GM23338 (cell line): ENCODE results near the gene XYLT1. TPM values are rescaled to one million over a fixed set of nuclear protein-coding genes. Genes with fewer than 3 reads are reported as not detected.

Experiments
- ATAC-seq: fragments of 200-7000 bp; cut with Tn5 transposase; 3 replicates; pipeline ENCODE4 v1.9.1; 2020
- DNase-seq: peaks from one replicate; pipeline ENCODE4 v3.0.0-alpha.2; 2015; ENCODE audit warnings: low spot score
- H2AFZ ChIP-seq: fragments of 200-600 bp; sonication (generic); 2 replicates; pipeline ENCODE4 v1.8.0; 2016; ENCODE audit warnings: antibody characterized with exemption, mild to moderate bottlenecking, moderate library complexity
- H3F3A ChIP-seq: fragments of 200-600 bp; sonication (generic); replicated peaks from 2 replicates; pipeline ENCODE4 v1.8.0; 2017; ENCODE audit warnings: antibody characterized with exemption, mixed run types, low read depth
- H3K27ac ChIP-seq: fragments of 200-600 bp; sonication (generic); 2 replicates; pipeline ENCODE4 v1.6.1; 2016; ENCODE audit warnings: low read depth
- H3K27me3 ChIP-seq: fragments of 200-600 bp; sonication (generic); 2 replicates; pipeline ENCODE4 v1.8.0; 2016; ENCODE audit warnings: mild to moderate bottlenecking, mixed run types, moderate library complexity; ENCODE audit not compliant: insufficient read depth
- H3K36me3 ChIP-seq: fragments of 200-600 bp; sonication (generic); 2 replicates; pipeline ENCODE4 v1.8.0; 2016; ENCODE audit warnings: mild to moderate bottlenecking; ENCODE audit not compliant: insufficient read depth
- H3K4me1 ChIP-seq: fragments of 200-600 bp; sonication (generic); 2 replicates; pipeline ENCODE4 v1.8.0; 2016; ENCODE audit warnings: mild to moderate bottlenecking, moderate library complexity; ENCODE audit not compliant: insufficient read depth
- H3K4me2 ChIP-seq: fragments of 200-600 bp; sonication (generic); 2 replicates; pipeline ENCODE4 v1.7.1; 2017; ENCODE audit warnings: mixed run types
- H3K4me3 ChIP-seq: fragments of 200-600 bp; sonication (generic); 2 replicates; pipeline ENCODE4 v1.6.1; 2016; ENCODE audit warnings: mixed run types
- H3K79me2 ChIP-seq: fragments of 200-600 bp; sonication (generic); replicated peaks from 2 replicates; pipeline ENCODE4 v1.8.0; 2017; ENCODE audit warnings: mild to moderate bottlenecking; ENCODE audit not compliant: insufficient read depth
- H3K9me2 ChIP-seq: fragments of 200-600 bp; sonication (generic); 2 replicates; pipeline ENCODE4 v1.8.0; 2017; ENCODE audit not compliant: insufficient read depth
- H4K20me1 ChIP-seq: fragments of 200-600 bp; sonication (generic); replicated peaks from 2 replicates; pipeline ENCODE4 v1.8.0; 2017; ENCODE audit warnings: mild to moderate bottlenecking; ENCODE audit not compliant: insufficient read depth
- H3K27ac Mint-ChIP-seq: 2 replicates; pipeline ENCODE4 v1.8.0; 2020; ENCODE audit warnings: inconsistent platforms, mild to moderate bottlenecking, moderate library complexity, mixed read lengths
- H3K27me3 Mint-ChIP-seq: 3 replicates; pipeline ENCODE4 v1.8.0; 2022; ENCODE audit warnings: low read depth, mild to moderate bottlenecking, moderate library complexity, mixed read lengths, inconsistent platforms; ENCODE audit not compliant: insufficient read depth, poor library complexity
- H3K36me3 Mint-ChIP-seq: 3 replicates; pipeline ENCODE4 v1.8.0; 2021; ENCODE audit warnings: low read depth, mild to moderate bottlenecking, inconsistent platforms, moderate library complexity, mixed read lengths
- H3K4me1 Mint-ChIP-seq: 3 replicates; pipeline ENCODE4 v1.8.0; 2020; ENCODE audit warnings: mild to moderate bottlenecking, inconsistent platforms, mixed read lengths
- H3K4me3 Mint-ChIP-seq: 3 replicates; pipeline ENCODE4 v1.8.0; 2021; ENCODE audit warnings: moderate library complexity, mild to moderate bottlenecking, inconsistent platforms, mixed read lengths
- H3K9me3 Mint-ChIP-seq: 3 replicates; pipeline ENCODE4 v1.8.0; 2020; ENCODE audit warnings: moderate library complexity, mild to moderate bottlenecking, inconsistent platforms, mixed read lengths
- CREB1 ChIP-seq: fragments of 250-450 bp; sonication (Bioruptor Pico); IDR thresholded peaks from 2 replicates; pipeline ENCODE4 v1.5.0; 2020; ENCODE audit warnings: low read depth, mild to moderate bottlenecking, moderate library complexity
- CTCF ChIP-seq, 2 experiments: fragments of 200-600 bp in 1 of 2; sonication (generic) in 1 of 2; conservative IDR thresholded peaks; 2 replicates each; pipeline versions ENCODE4 v1.5.1 to v1.6.1; 2016 to 2017; ENCODE audit warnings: antibody characterized with exemption in 2 of 2, low read depth in 2 of 2, mild to moderate bottlenecking in 2 of 2, moderate library complexity in 1 of 2
- ETS1 ChIP-seq: IDR thresholded peaks from 2 replicates; pipeline ENCODE4 v1.6.1; 2016; ENCODE audit warnings: antibody characterized with exemption
- EZH2 ChIP-seq: fragments of 200-600 bp; sonication (generic); IDR thresholded peaks from one replicate; pipeline ENCODE4 v1.8.0; 2017; ENCODE audit warnings: antibody characterized with exemption, mild to moderate bottlenecking, low read depth; ENCODE audit not compliant: unreplicated experiment
- EZH2phosphoT487 ChIP-seq: fragments of 200-600 bp; sonication (generic); IDR thresholded peaks from one replicate; pipeline ENCODE4 v1.8.1; 2018; ENCODE audit warnings: antibody characterized with exemption; ENCODE audit not compliant: unreplicated experiment
- JUNB ChIP-seq: IDR thresholded peaks from one replicate; pipeline ENCODE4 v1.6.1; 2016; ENCODE audit warnings: antibody characterized with exemption; ENCODE audit not compliant: unreplicated experiment
- NANOG ChIP-seq: IDR thresholded peaks from 2 replicates; pipeline ENCODE4 v1.6.1; 2016; ENCODE audit warnings: antibody characterized with exemption, borderline replicate concordance
- POLR2AphosphoS5 ChIP-seq: IDR thresholded peaks from 2 replicates; pipeline ENCODE4 v1.6.1; 2016; ENCODE audit warnings: antibody characterized with exemption, low read depth
- REST ChIP-seq: IDR thresholded peaks from one replicate; pipeline ENCODE4 v1.6.1; 2018; ENCODE audit warnings: antibody characterized with exemption; ENCODE audit not compliant: unreplicated experiment
- STAT1 ChIP-seq: IDR thresholded peaks from one replicate; pipeline ENCODE4 v1.6.1; 2016; ENCODE audit warnings: antibody characterized with exemption; ENCODE audit not compliant: unreplicated experiment
- ZNF114 ChIP-seq: fragments of 250-450 bp; sonication (Bioruptor Pico); IDR thresholded peaks from 2 replicates; pipeline ENCODE4 v1.5.0; 2020; ENCODE audit warnings: mild to moderate bottlenecking, moderate library complexity
- ZNF331 ChIP-seq: fragments of 250-450 bp; sonication (Bioruptor Pico); IDR thresholded peaks from 2 replicates; pipeline ENCODE4 v1.5.0; 2020; ENCODE audit warnings: low read depth, mild to moderate bottlenecking, moderate library complexity
- ZNF462 ChIP-seq: fragments of 250-450 bp; sonication (Bioruptor Pico); IDR thresholded peaks from 2 replicates; pipeline ENCODE4 v1.5.0; 2020; ENCODE audit warnings: mild to moderate bottlenecking, moderate library complexity
- polyA plus RNA-seq: library from polyadenylated mRNA; unstranded; fragments of >200 nt; fragmentation: Nextera tagmentation; extraction: Ambion mirVana; gene quantifications from 2 replicates; pipeline ENCODE4 v1.2.1, GENCODE V29; 2016
- total RNA-seq: library from RNA; depleted of rRNA; stranded (reverse); fragments of >200 nt; shearing (Covaris generic); gene quantifications from 2 replicates; pipeline ENCODE4 v1.2.3, GENCODE V29; 2014

Gene XYLT1
- total and polyA plus RNA-seq, 2 experiments from 2014 or later: 3.5 to 24.7 TPM

GRCh38 chr16:17382514-17382913 is 88.2 kb downstream of the XYLT1 start:
- H3K36me3 Mint-ChIP-seq: no peaks in the 10 kb centered on the region
- Histone ChIP-seq H3K9me2 (no peaks in the 10 kb centered on the region), H3K36me3 (no peaks in the 10 kb centered on the region), H2AFZ (no peak overlapping the region), H4K20me1 (no peaks in the 10 kb centered on the region), H3K4me3 (no peak overlapping the region), H3K4me2 (no peak overlapping the region), H3F3A (0 out of 2 replicates have a peak, but pooled peaks cover 3% of the 10 kb centered on the region), H3K79me2 (peaks cover 64% of the 10 kb centered on the region), H3K27ac (no peak overlapping the region), H3K27me3 (no peaks in the 10 kb centered on the region), H3K4me1 (peaks cover 80% of the 10 kb centered on the region)
- DNase-seq (no peak), ATAC-seq (no peak)
- no peak overlapping the region for H3K4me3 Mint-ChIP-seq
- H3K4me1 Mint-ChIP-seq: peaks cover 75% of the 10 kb centered on the region
- no peak overlapping the region for H3K27ac Mint-ChIP-seq
- H3K9me3 Mint-ChIP-seq: no peaks in the 10 kb centered on the region
- peaks cover 7% of the 10 kb centered on the region for H3K27me3 Mint-ChIP-seq
- TF ChIP-seq CREB1 (CRISPR knock-in tag) (no peak), ZNF331 (no peak), REST (no peak), ETS1 (no peak), EZH2phosphoT487 (no peak), NANOG (no peak), JUNB (no peak), ZNF462 (CRISPR knock-in tag) (no peak), STAT1 (no peak), POLR2AphosphoS5 (no peak), EZH2 (no peak), ZNF114 (CRISPR knock-in tag) (no peak), CTCF (conservative IDR thresholded peaks at IDR 0.05; ENCODE audit: low read depth in 2 of 2) (no peak)
